Neural crest cell (in vitro differentiated cells): ENCODE data around the gene FAM222B. TPM values are rescaled to one million over a fixed set of nuclear protein-coding genes. Genes with fewer than 3 reads are reported as not detected.

Experiments used
- DNase-seq: peaks from one replicate; pipeline ENCODE4 v3.0.0; 2021; ENCODE audit warnings: low read depth, mixed read lengths, low spot score
- H3K27ac Mint-ChIP-seq: one replicate; pipeline ENCODE4 v1.8.0; 2021; ENCODE audit warnings: mild to moderate bottlenecking, mixed read lengths; ENCODE audit not compliant: unreplicated experiment
- H3K27me3 Mint-ChIP-seq: 2 replicates; pipeline ENCODE4 v1.8.0; 2021; ENCODE audit warnings: low read depth, mild to moderate bottlenecking, mixed read lengths
- H3K36me3 Mint-ChIP-seq: 2 replicates; pipeline ENCODE4 v1.8.0; 2021; ENCODE audit warnings: low read depth, mild to moderate bottlenecking, mixed read lengths
- H3K4me1 Mint-ChIP-seq: 2 replicates; pipeline ENCODE4 v1.8.0; 2021; ENCODE audit warnings: mixed read lengths
- H3K4me3 Mint-ChIP-seq: one replicate; pipeline ENCODE4 v1.8.0; 2021; ENCODE audit warnings: mild to moderate bottlenecking, mixed read lengths
- H3K9me3 Mint-ChIP-seq: 2 replicates; pipeline ENCODE4 v1.8.0; 2021; ENCODE audit warnings: mixed read lengths
- CTCF ChIP-seq: fragments of 200-600 bp; sonication (generic); conservative IDR thresholded peaks from 2 replicates; pipeline ENCODE4 v1.5.0; 2021; ENCODE audit warnings: antibody characterized with exemption, mild to moderate bottlenecking
- total RNA-seq: library from RNA; stranded (reverse); gene quantifications from 2 replicates; pipeline ENCODE4 v1.2.1, GENCODE V29; 2021

The FAM222B gene
- total RNA-seq, 1 donor from 2014 or later, result 29.6 TPM

GRCh38 chr17:28861393-28862203, 19.0 kb upstream of the FAM222B start:
- no peak for DNase-seq
- no peaks in the 10 kb centered on the region for H3K27me3 Mint-ChIP-seq
- TF ChIP-seq CTCF, result no peak
- no peaks in the 10 kb centered on the region for H3K4me1 Mint-ChIP-seq
- peak overlapping the region; percentile 49 for H3K4me3 Mint-ChIP-seq
- no peak overlapping the region for H3K27ac Mint-ChIP-seq
- H3K36me3 Mint-ChIP-seq, result peaks cover 3% of the 10 kb centered on the region
- no peaks in the 10 kb centered on the region for H3K9me3 Mint-ChIP-seq

DNA sequence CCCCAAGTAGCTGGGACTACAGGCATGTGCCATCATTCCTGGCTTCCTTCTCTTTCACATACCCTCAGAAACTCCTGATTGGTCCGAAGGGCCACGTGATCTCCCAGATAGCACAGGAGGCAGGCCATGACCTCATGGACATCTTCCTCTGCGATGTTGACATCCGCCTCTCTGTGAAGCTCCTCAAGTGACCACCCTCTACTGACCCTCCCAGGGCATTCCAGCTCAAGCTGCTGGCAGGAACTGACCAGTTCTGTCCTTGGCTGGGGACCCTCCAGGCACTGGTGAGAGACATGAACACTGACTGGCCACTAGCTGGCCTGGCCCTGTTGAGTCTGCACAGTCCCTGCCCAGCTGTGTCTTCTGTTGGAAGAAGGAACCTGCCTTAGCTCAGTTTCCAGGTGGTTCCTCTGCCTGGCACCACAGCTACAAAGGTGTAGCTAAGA, 17.8 kb upstream of the FAM222B start:
- Mint-ChIP-seq H3K27me3 (no peaks in the 10 kb centered on the region), H3K4me1 (peaks cover 4% of the 10 kb centered on the region), H3K36me3 (peaks cover 3% of the 10 kb centered on the region), H3K9me3 (no peaks in the 10 kb centered on the region), H3K27ac (no peak overlapping the region), H3K4me3 (no peak overlapping the region)
- TF ChIP-seq CTCF, result no peak
- no peak for DNase-seq

DNA sequence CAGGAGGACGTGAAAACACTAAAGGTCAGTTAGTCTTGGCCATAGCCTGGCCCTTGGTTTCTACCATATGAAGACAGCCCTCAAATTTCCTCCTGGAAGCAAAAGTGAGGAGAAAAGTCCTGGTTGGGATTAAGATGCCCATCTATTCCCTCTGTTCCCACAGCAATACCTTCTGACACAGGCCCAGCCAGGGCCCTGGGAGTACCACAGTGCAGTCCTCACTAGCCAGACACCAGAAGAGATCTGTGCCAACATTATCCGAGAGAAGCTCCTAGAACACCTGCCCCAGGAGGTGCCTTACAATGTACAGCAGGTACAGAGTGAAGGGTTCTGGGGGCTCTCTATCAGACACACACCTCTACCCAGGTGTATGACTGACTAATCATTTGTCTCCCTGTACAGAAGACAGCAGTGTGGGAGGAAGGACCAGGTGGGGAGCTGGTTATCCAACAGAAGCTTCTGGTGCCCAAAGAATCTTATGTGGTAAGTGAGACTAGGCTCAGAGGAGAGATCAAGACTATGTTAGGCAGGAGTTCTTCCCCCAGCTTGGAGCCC, 16.3 kb upstream of the FAM222B start:
- H3K4me1 Mint-ChIP-seq, result peaks cover 18% of the 10 kb centered on the region
- peaks cover 3% of the 10 kb centered on the region for H3K36me3 Mint-ChIP-seq
- H3K27me3 Mint-ChIP-seq, result no peaks in the 10 kb centered on the region
- TF ChIP-seq CTCF, result no peak
- no peak overlapping the region for H3K27ac Mint-ChIP-seq
- H3K4me3 Mint-ChIP-seq, result no peak overlapping the region
- DNase-seq, result no peak
- H3K9me3 Mint-ChIP-seq, result no peaks in the 10 kb centered on the region

DNA sequence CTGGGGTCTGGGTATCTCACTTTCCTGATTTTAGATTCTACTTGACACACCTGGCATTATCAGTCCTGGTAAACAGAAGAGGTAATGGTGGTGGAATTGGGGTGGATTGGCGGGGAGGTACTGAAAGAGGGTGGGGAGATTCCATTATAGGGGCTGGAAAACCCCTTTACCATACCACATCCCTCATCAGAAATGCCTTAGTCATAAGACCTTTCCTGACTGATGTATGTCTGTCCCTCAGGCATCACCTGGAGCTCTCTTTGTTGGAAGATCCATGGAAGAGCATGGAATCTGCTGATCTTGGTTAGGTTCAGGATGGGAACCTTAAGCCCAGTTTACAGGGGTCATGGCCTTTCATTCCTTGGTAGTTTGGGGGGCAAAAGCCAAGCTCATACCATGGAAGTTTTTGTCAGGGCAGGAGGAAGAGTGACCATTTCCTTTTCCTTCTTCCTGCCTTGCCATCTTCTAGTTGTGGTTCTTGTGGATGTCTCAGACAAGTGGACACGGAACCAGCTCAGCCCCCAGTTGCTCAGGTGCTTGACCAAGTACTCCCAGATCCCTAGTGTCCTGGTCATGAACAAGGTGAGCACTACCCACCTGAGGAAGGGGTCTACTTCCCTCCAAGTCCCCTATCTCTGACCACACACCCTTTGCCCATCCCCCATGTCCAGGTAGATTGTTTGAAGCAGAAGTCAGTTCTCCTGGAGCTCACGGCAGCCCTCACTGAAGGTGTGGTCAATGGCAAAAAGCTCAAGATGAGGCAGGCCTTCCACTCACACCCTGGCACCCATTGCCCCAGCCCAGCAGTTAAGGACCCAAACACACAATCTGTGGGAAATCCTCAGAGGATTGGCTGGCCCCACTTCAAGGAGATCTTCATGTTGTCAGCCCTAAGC, 15.6 kb upstream of the FAM222B start:
- Mint-ChIP-seq H3K4me3 (peak overlapping the region; percentile 71), H3K27me3 (no peaks in the 10 kb centered on the region), H3K4me1 (peaks cover 18% of the 10 kb centered on the region), H3K27ac (no peak overlapping the region), H3K36me3 (peaks cover 3% of the 10 kb centered on the region), H3K9me3 (no peaks in the 10 kb centered on the region)
- DNase-seq, result no peak
- no peak for TF ChIP-seq CTCF

- H3K4me1 Mint-ChIP-seq, result peaks cover 18% of the 10 kb centered on the region
- H3K36me3 Mint-ChIP-seq, result peaks cover 3% of the 10 kb centered on the region
- no peak for TF ChIP-seq CTCF
- no peaks in the 10 kb centered on the region for H3K9me3 Mint-ChIP-seq
- peak overlapping the region; percentile 94 for H3K4me3 Mint-ChIP-seq
- no peak overlapping the region for H3K27ac Mint-ChIP-seq
- H3K27me3 Mint-ChIP-seq, result no peaks in the 10 kb centered on the region
- DNase-seq, result no peak
Measured at GRCh38 chr17:28856028-28856574, 13.5 kb upstream of the FAM222B start.
